KOPT-K1 (cell line): ENCODE measurements around the gene GNAO1.

Experiments
- H3K27ac ChIP-seq: fragments of 200-600 bp; sonication (generic); 2 replicates; pipeline ENCODE4 v1.5.1; 2016; ENCODE audit warnings: antibody characterized with exemption, mild to moderate bottlenecking, low read depth, low read length; ENCODE audit not compliant: poor library complexity, severe bottlenecking
- H3K36me3 ChIP-seq: fragments of 200-600 bp; sonication (generic); 2 replicates; pipeline ENCODE4 v1.5.1; 2017; ENCODE audit warnings: antibody characterized with exemption, mild to moderate bottlenecking, low read length, moderate library complexity; ENCODE audit not compliant: insufficient read depth
- H3K9me3 ChIP-seq: fragments of 200-600 bp; sonication (generic); 2 replicates; pipeline ENCODE4 v1.5.1; 2017; ENCODE audit warnings: antibody characterized with exemption, low read length, mild to moderate bottlenecking; ENCODE audit not compliant: insufficient read depth, poor library complexity, severe bottlenecking

The GNAO1 gene

DNA sequence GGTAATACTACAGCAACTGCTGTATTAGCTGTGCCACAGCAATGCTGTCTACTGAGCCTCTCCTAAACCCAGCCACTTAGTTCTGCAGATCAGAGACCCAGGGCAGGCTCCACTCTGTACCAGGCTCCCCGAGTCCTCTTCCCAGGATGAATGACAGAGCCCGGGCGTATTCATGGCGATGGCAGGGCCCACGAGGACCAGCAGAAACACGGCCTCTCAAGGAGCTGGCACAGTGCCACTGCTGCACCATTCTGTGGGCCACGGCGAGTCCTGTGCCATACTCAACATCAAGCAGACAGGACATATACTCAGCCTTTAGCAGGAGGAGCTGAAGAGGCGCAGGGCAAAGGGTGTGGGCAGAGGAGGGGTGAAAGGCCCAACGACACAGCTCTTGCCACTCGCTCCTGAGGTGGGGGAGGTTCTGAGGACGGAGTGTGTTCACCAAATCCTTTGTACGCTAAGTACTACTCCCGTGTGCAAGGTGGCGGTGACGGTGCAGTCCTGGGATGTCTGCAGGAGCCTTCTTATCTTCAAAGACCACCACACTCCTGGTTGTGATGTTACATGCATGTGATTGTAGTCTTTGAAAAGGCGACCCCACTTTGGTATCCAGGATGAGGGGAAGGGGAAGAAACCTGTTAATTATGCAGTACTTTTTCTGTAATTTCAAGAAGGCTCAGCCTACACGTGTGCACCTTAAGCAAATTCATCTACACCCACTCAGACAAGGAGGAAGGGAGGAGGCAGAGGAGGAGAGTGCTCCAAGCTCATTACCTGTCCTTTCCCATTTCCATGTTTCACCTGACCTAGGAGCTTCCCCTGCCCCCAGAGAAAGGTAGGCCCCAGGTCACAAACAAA is 136.0 kb downstream of the GNAO1 start:
- Histone ChIP-seq H3K9me3 (no peaks in the 10 kb centered on the region), H3K27ac (no peak overlapping the region), H3K36me3 (no peaks in the 10 kb centered on the region)

DNA sequence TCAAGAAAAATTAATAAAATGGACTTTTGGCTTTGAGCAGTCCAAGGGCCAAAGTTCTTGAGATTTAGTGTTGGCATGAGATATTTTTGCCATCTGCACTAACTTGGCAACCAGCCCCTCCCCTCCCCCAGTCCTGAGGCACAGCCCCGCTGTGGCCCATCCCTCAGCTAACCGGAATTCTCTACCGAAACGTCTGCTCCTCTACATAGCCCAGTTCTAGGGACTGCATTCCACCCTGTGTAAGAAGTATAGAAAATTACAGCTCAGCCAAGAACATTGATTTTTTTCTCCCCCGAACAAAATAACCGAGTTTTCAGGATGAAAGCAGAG is 136.6 kb downstream of the GNAO1 start:
- H3K36me3 ChIP-seq = no peaks in the 10 kb centered on the region
- H3K27ac ChIP-seq = no peak overlapping the region
- H3K9me3 ChIP-seq = no peaks in the 10 kb centered on the region

DNA sequence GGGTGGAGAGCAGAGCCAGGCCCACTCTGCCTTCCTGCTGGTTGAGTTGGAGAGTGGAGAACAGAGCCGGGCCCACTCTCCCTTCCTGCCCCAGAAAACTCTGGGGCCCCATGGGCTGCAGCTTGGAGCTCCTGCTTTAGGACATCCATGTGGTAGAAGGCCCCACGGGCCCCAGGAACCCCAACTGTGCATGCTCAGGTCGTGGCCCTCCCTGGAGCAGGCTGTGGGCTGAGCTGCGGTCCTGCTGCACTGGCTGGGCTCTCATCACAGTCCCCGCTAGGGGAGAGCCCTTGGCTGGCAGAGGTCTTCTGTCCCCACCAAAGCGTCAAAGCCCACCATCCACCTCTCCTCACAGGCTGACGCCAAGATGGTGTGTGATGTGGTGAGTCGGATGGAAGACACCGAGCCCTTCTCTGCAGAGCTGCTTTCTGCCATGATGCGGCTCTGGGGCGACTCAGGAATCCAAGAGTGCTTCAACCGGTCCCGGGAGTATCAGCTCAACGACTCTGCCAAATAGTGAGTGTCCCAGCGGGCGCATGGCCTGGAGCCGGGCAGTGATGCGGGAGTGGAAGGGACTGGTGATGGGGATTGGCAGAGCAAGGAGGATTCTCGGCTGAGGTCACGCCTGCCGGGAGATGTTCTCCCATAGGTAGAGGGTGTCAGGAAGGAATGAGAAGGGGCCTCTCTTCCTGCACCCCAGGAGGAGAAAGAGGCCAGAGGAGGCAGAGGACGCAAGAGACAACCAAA is 137.2 kb downstream of the GNAO1 start:
- no peaks in the 10 kb centered on the region for H3K36me3 ChIP-seq
- no peak overlapping the region for H3K27ac ChIP-seq
- no peaks in the 10 kb centered on the region for H3K9me3 ChIP-seq

DNA sequence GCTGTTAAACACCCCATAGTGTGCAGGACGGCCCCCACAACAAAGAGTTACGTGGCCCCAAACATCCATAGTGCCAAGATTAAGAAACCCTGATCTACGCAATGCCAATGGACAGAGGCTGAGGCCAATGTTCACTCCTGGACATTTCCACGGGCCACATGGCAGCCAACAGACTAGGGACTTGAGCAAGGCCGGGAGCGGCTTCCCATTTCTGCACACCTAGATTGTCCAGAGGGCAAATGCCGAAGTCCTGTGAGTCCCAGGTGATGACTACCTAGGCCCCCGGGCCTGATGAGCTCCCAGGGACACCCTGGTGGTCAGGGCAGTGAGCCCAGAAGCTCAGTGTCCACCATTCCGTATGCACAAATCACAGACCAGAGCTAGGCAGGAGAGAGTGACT is 138.6 kb downstream of the GNAO1 start:
- H3K27ac ChIP-seq = no peak overlapping the region
- H3K36me3 ChIP-seq = no peaks in the 10 kb centered on the region
- H3K9me3 ChIP-seq = no peaks in the 10 kb centered on the region

DNA sequence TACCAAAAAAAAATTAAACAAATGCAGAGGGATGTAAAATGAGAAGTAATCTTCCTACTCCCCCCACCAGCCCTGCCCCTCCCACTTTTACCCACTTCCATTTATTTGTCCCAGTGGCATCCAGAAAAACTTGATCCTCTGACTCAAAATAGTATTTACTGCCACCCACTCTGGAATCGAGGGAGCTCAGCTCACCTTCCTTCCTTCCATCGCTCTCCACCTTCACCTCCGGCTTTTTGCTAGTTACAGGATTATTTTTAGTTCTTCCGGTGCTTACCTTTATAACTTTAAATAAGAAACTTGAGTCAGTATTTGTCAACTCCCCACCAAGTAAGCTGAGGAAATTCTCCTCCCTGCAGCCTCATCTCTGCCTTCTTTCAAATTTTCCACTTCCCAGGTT is 139.2 kb downstream of the GNAO1 start:
- Histone ChIP-seq H3K36me3 (no peaks in the 10 kb centered on the region), H3K27ac (no peak overlapping the region), H3K9me3 (no peaks in the 10 kb centered on the region)

DNA sequence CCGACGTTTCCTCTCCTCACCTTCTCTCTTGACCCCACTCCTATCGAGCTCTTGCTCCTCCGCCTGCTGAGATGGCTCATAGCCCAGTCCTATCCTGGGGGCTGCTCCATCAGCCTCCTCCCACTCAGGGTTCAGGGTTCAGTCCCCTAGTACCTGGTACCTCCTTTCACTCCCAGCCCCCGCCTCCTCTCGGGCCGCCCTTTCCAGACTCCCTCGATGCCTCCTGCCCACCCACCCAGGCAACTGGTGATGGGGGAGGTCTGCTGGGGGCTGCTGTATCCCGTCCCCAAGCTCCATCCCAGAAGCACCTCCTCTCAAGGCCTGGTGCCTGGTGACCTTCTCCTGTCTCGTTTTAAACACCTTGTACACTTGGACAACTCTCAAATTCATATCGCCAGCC is 140.1 kb downstream of the GNAO1 start:
- Histone ChIP-seq H3K36me3 (no peaks in the 10 kb centered on the region), H3K27ac (no peak overlapping the region), H3K9me3 (no peaks in the 10 kb centered on the region)

DNA sequence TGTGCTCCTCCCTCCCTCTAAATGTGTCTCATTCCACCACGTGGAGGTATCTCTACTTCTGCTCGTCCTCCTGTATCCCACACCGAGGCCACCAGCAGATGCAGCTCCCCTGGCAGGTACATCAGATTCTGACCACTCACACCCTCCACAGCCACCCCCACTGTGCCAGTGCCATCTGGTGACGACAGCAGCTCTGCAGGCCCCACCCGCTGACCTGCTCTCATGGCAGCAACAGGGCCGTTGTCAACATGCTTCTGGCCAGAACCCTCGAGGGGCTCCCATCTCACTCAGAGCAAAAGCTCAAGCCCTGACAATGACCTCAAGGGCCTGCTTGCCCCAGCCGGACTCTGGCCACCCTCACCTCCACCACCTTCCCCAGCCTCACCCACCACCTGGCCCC is 140.6 kb downstream of the GNAO1 start:
- Histone ChIP-seq H3K36me3 (no peaks in the 10 kb centered on the region), H3K27ac (no peak overlapping the region), H3K9me3 (no peaks in the 10 kb centered on the region)

DNA sequence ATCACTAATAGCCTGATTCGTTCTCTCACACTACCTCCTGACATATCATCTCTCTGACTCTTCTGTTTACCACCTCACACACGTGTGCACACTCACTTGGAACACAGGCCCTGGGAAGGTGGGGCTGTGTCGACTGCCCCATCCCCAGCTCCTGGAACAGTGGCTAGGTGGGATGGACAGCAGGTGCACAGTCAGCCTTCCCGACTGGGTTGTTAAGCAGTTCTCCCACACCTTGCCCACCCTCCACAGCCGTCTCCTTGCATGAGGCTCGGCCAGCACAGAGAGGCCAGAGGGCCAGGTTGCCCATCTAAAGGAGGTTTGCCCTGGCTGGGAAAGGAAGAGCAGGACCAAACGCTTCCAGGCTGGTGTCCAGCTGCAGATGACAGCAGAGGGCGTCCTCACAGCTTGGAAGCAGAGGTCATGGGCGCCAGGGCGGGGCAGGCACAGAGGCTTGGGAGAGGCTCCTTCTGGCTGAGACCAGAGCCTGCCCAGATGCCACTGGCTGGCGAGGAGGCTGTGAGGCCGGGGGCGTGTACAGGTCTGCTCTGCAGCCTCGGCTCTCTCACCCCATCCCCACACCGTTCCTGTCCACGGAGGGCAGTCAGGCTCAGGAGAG is 141.3 kb downstream of the GNAO1 start:
- Histone ChIP-seq H3K36me3 (no peaks in the 10 kb centered on the region), H3K27ac (no peak overlapping the region), H3K9me3 (no peaks in the 10 kb centered on the region)

DNA sequence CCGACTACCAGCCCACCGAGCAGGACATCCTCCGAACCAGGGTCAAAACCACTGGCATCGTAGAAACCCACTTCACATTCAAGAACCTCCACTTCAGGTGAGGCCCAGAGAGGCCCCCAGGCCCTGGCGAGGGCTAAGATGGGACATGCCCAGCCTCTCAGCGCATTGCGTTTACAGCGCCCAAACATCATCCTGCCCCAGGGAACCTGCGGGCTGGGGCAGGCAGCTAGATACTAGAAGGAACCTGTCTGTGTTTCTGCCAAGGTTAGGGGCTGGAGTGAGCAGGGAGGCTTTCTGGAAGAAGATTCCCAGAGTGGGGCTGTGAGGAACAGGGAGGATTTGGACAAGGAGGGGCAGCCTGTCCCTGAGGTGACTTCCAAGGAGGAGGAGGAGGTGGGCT is 143.5 kb downstream of the GNAO1 start:
- H3K9me3 ChIP-seq = no peaks in the 10 kb centered on the region

DNA sequence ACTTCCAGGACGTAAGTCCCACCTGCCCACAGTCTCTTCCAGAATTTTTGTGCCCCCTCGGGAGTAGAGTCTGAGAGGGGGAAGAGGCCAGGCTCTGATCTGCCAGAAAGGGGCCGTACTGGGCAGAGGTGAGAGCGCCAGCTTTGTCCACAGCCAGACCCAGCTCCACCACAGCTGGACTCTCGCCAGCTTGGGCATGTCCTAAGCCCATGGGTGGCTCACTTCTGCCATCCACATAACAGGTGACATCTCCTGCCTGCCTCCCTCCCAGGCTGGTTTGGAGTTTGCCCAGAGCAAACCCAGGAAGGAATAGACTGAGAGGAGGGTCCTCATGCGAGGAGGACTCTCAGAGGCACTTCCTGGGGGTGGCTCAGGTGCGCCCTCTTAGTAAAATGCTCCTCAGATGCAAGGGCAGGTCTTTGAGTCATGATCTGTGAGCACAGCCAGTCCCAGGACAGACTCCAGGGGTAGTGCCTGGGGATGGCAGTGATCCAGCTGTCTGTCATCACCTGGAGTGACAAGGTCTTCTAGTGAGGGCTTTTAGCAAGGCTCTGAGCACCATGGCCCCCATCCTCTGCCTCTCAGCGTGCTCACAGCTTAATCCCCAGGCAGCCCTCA is 144.9 kb downstream of the GNAO1 start:
- no peaks in the 10 kb centered on the region for H3K36me3 ChIP-seq
- no peak overlapping the region for H3K27ac ChIP-seq

More for the DNA sequence above, 143.5 kb downstream of the GNAO1 start:
- no peaks in the 10 kb centered on the region for H3K36me3 ChIP-seq
- H3K27ac ChIP-seq = no peak overlapping the region

DNA sequence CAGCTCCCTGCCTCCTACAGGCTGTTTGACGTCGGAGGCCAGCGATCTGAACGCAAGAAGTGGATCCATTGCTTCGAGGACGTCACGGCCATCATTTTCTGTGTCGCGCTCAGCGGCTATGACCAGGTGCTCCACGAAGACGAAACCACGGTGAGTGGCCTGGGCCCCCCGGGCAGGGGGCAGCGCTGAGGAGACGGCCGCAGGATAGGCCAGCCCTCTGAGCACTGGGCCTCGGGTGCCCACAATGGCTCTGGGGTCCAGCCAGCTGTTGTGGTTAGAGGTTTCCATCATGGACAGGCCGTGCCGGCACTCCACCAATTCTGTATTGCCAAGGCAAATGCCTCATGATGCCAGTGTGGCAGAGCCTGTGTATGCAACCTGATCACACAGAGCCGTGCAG is 145.4 kb downstream of the GNAO1 start:
- H3K36me3 ChIP-seq = no peaks in the 10 kb centered on the region

More for the DNA sequence above, 144.9 kb downstream of the GNAO1 start:
- no peaks in the 10 kb centered on the region for H3K9me3 ChIP-seq

DNA sequence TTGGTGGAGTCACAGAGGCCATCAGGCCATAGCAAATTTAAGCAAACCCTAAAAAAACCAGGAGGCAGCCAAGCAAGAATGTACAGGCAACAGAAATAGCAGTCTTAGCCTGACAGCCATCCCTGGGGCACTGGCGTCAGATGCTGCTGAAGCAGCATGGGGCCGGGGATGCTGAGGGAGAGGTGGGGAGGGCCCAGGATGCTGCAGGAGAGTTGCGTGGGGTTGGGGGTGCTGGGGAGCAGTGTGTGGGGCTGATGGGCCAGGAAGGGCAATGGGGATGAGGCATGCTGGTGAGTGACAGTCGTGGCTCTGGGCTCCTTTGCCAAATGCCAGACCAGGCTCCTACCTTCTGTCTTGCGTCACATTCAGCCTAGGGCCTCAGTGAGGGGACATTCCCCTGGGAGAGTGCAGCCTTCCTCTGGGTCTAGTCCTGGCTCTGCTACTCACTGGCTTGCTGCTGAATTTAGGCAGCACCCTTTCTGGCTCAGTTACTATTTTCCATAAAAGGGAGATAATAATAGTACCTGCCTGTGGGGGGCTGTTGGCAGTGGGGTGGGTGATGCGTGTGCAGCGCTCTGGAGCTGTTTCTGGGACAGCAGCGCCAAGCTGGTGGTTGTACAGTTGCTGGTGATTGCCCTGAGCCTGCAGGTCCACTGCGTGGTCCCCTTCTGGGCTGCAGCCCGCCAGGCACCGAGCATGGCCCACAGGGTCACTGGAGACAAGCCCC is 146.0 kb downstream of the GNAO1 start:
- no peak overlapping the region for H3K27ac ChIP-seq
- H3K36me3 ChIP-seq = no peaks in the 10 kb centered on the region
- no peaks in the 10 kb centered on the region for H3K9me3 ChIP-seq

More for the DNA sequence above, 145.4 kb downstream of the GNAO1 start:
- no peaks in the 10 kb centered on the region for H3K9me3 ChIP-seq
- H3K27ac ChIP-seq = no peak overlapping the region

DNA sequence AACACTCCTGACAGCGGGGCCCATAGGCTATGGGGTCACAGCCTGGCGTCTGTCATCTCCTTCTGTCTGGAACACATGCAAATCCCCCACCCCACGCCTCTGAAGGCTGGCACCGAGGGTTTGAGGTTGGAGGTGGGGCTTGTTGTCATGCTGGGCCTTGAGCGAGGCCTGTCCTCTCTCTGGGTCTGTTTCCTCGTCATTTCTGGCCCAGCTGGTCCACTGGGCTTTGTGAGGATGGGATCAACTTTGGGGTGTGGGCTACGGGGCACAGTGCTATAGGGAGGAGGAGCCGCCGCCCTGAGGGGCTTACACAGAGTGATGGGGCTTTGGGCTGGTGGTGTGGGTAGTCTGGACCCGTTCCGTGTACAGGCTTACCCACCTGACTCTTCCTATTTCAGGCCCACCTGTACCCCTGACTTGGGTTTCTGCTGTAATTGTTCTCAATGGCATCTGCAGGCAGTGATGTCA is 146.6 kb downstream of the GNAO1 start:
- Histone ChIP-seq H3K9me3 (no peaks in the 10 kb centered on the region), H3K27ac (no peak overlapping the region), H3K36me3 (no peaks in the 10 kb centered on the region)

DNA sequence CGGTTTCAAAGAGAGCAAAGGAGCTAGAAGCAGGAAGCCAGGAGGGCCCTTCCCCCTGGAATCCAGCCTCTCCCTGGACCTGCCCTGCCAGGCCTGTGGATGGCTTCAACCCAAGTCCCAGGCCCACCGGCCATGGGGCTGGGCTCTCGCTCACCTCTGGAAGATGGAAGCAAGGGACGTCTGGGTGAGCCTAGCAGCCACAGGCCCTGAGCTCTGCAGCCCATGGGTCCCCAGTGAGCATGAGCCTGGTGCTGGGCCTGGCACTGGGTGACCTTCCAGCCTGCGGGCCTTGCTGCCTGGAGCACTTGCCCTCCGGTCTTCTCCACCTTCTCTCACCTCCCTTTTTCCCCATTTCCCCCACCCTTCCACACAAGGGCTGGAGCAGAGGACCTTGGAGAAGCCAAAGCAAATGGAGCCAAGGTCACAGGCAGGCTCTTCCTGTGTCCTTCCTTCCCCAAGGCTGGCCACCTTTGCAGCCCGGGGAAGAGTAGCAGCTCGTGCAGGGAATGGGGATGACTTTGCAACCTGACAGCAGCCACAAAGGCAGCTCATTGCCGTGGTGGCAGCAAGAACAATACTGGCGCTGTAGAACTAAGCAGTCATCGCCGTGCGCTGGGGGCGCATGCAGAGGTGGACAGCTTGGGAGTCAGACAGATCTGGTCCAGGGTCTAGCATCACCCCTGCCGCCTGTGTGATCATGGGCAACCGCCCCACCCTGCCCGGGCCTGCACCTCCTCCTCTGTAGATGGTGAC is 147.5 kb downstream of the GNAO1 start:
- Histone ChIP-seq H3K36me3 (no peaks in the 10 kb centered on the region), H3K27ac (no peak overlapping the region), H3K9me3 (no peaks in the 10 kb centered on the region)
